IMR-90 (cell line): ENCODE data around the gene GPR183.

ENCODE experiments used
- FOS ChIP-seq: fragments of 150-350 bp; IDR thresholded peaks from 2 replicates; pipeline ENCODE4 v1.6.1; 2016; ENCODE audit warnings: low read depth, low read length
- MAFK ChIP-seq: IDR thresholded peaks from 2 replicates; pipeline ENCODE4 v1.6.1; 2012; ENCODE audit warnings: low read depth, low read length, improper control_type of control experiment
- MXI1 ChIP-seq: IDR thresholded peaks from 2 replicates; pipeline ENCODE4 v1.6.1; 2012; ENCODE audit warnings: low read depth, mild to moderate bottlenecking, low read length, moderate library complexity, borderline replicate concordance
- NFE2L2 ChIP-seq: fragments of 150-350 bp; IDR thresholded peaks from 2 replicates; pipeline ENCODE4 v1.6.1; 2016; ENCODE audit warnings: low read depth, mild to moderate bottlenecking, low read length
- POLR2A ChIP-seq: IDR thresholded peaks from 2 replicates; pipeline ENCODE4 v1.6.1; 2012; ENCODE audit warnings: mild to moderate bottlenecking, low read depth, low read length
- RAD21 ChIP-seq: IDR thresholded peaks from 2 replicates; pipeline ENCODE4 v1.6.1; 2012; ENCODE audit warnings: low read length, improper control_type of control experiment
- USF2 ChIP-seq: fragments of 150-350 bp; IDR thresholded peaks from 2 replicates; pipeline ENCODE4 v1.6.1; 2017; ENCODE audit warnings: mild to moderate bottlenecking, antibody characterized with exemption, low read length, low read depth
- TF ChIP-seq, protein P1 (sequence below): conservative IDR thresholded peaks from 2 replicates; pipeline ENCODE4 v1.5.1; 2012; ENCODE audit warnings: mild to moderate bottlenecking, low read depth, low read length, improper control_type of control experiment

- no peak for TF ChIP-seq POLR2A
- TF ChIP-seq, protein P1, sequence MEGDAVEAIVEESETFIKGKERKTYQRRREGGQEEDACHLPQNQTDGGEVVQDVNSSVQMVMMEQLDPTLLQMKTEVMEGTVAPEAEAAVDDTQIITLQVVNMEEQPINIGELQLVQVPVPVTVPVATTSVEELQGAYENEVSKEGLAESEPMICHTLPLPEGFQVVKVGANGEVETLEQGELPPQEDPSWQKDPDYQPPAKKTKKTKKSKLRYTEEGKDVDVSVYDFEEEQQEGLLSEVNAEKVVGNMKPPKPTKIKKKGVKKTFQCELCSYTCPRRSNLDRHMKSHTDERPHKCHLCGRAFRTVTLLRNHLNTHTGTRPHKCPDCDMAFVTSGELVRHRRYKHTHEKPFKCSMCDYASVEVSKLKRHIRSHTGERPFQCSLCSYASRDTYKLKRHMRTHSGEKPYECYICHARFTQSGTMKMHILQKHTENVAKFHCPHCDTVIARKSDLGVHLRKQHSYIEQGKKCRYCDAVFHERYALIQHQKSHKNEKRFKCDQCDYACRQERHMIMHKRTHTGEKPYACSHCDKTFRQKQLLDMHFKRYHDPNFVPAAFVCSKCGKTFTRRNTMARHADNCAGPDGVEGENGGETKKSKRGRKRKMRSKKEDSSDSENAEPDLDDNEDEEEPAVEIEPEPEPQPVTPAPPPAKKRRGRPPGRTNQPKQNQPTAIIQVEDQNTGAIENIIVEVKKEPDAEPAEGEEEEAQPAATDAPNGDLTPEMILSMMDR: no peak
- no peak for TF ChIP-seq MXI1
- no peak for TF ChIP-seq MAFK
- TF ChIP-seq FOS: no peak
- no peak for TF ChIP-seq NFE2L2
- no peak for TF ChIP-seq RAD21
- TF ChIP-seq USF2: no peak
Observed at GRCh38 chr13:99263126-99263785, 43.9 kb downstream of the GPR183 start.
